ENCODE measurements around the gene PAH.

- TF ChIP-seq POLR2A (IDR thresholded peaks at IDR 0.05) = no peak
- no peak for TF ChIP-seq CTCF (IDR thresholded peaks at IDR 0.05)
Observed at GRCh38 chr12:102799229-102799628, 117.8 kb downstream of the PAH start.

All from body of pancreas (tissue), 4 donors.